ENCODE data around the gene HIGD1A. TPM values are rescaled to one million over a fixed set of nuclear protein-coding genes. Genes with fewer than 3 reads are reported as not detected.
A peak's percentile ranks its signal among the peaks of the same experiment; 100 is the strongest.

Gene HIGD1A
- total RNA-seq, 4 donors from 2014 or later: 45.1 to 123 (median 114) TPM

DNA sequence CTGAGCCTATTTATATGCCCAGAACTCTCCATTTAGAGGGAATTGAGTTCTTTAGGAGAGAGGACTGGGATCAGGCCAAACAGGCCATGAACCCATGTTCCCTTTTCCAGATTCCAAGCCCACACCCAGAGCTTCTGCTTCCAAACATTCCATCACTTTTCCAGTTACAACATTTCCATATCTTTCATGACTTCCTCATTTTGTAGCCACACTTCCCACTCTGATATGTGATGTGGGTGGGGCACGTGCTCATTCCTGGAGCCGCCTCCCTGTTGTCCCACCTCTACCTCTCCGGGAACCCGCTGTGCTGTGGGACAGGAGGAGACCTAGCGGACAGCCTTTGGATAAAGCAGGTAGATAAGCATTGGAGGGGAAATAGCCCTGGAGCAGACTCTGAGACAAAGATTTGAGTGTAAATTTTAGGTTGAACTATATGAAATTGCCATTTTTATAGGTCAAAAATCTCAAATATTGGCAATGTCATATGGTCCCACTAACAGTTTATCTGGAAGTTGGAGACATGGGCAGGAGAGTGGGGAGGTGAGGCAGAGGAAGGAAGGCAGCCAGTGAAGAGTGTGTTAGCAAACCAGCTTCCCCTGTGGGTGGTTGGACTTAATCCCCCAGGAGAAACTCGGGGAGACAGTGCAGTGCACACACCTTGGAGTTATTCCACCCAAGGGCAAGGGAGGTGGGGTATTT lies 39.6 kb upstream of the HIGD1A start:
- intact Hi-C loops (cut with DNase I; ENCODE audit: low total_unique reads): no loop called here
- H3K4me3 ChIP-seq (ENCODE audit: low read depth, poor library complexity, severe bottlenecking): no peak overlapping the region
- 60 to 65% methylated on average over 6 of the region's 6 CpGs for WGBS, 2 donors
- peak in 1 of 2 donors; percentile 87 for DNase-seq (ENCODE audit: low spot score in 2 of 2)
- TF ChIP-seq, protein P1, sequence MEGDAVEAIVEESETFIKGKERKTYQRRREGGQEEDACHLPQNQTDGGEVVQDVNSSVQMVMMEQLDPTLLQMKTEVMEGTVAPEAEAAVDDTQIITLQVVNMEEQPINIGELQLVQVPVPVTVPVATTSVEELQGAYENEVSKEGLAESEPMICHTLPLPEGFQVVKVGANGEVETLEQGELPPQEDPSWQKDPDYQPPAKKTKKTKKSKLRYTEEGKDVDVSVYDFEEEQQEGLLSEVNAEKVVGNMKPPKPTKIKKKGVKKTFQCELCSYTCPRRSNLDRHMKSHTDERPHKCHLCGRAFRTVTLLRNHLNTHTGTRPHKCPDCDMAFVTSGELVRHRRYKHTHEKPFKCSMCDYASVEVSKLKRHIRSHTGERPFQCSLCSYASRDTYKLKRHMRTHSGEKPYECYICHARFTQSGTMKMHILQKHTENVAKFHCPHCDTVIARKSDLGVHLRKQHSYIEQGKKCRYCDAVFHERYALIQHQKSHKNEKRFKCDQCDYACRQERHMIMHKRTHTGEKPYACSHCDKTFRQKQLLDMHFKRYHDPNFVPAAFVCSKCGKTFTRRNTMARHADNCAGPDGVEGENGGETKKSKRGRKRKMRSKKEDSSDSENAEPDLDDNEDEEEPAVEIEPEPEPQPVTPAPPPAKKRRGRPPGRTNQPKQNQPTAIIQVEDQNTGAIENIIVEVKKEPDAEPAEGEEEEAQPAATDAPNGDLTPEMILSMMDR (IDR thresholded peaks at IDR 0.05): no peak
- no peak for TF ChIP-seq POLR2A (IDR thresholded peaks at IDR 0.05)

DNA sequence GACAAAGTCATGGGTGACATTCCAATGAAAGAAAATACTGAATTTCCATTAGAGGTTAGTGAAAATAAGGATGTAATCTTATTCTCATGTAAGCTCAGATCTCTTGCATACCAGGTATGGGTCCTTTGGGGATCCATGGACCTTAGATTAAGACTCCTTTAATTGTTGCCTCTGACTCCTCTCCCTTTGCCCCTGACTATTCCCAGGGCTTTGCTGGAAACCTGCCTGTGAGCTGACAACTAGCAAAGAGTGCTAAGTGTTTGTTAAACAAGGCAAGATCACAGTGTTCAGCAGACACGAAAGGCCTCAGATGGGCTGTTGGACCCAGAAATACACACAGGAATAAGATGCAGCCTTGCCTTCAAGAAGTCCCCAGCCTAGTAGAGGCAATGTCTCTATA lies 37.0 kb upstream of the HIGD1A start:
- TF ChIP-seq, protein P1 (IDR thresholded peaks at IDR 0.05): no peak
- TF ChIP-seq POLR2A (IDR thresholded peaks at IDR 0.05): no peak
- 75 to 93% methylated on average over 1 of the region's 1 CpG for WGBS, 2 donors
- no peak overlapping the region for H3K4me3 ChIP-seq (ENCODE audit: low read depth, poor library complexity, severe bottlenecking)
- intact Hi-C loops (cut with DNase I; ENCODE audit: low total_unique reads): no loop called here
- DNase-seq (ENCODE audit: low spot score in 2 of 2): no peak

GRCh38 chr3:42839616-42840015 lies 35.3 kb upstream of the HIGD1A start:
- no peak for DNase-seq (ENCODE audit: low spot score in 2 of 2)
- TF ChIP-seq, protein P1 (IDR thresholded peaks at IDR 0.05): peak in 1 of 3 donors; percentile 47
- TF ChIP-seq POLR2A (IDR thresholded peaks at IDR 0.05): no peak
- H3K4me3 ChIP-seq (ENCODE audit: low read depth, poor library complexity, severe bottlenecking): no peak overlapping the region
- intact Hi-C loops (cut with DNase I; ENCODE audit: low total_unique reads): loop anchor here (10.0 kb wide), 1 partner anchor 65 kb away; the partner anchor contains the start of gene CCDC13
- WGBS, 2 donors: 28 to 29% methylated on average over 7 of the region's 7 CpGs

DNA sequence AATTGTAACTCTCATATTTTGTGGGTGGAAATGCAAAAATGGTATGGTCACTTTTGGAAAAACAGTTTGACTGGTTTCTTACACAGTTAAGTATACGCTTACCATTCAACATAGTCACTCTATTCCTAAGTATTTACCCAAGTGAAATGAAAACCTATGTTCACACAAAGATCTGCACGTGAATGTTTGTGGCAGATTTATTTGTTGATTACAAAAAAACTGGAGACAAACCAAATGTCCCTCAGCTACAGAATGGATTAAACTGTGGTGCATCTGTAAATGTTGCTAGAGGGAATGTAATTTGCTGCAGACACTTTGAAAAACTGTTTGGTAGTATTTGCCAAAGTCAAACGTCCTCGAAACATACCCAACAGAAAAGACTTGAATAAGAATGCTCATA lies 34.3 kb upstream of the HIGD1A start:
- DNase-seq (ENCODE audit: low spot score in 2 of 2): no peak
- TF ChIP-seq, protein P1 (IDR thresholded peaks at IDR 0.05): no peak
- TF ChIP-seq POLR2A (IDR thresholded peaks at IDR 0.05): no peak
- 63 to 69% methylated on average over 4 of the region's 4 CpGs for WGBS, 2 donors
- intact Hi-C loops (cut with DNase I; ENCODE audit: low total_unique reads): loop anchor here (10.0 kb wide), 1 partner anchor 64 kb away; the partner anchor contains the start of gene CCDC13
- H3K4me3 ChIP-seq (ENCODE audit: low read depth, poor library complexity, severe bottlenecking): no peak overlapping the region

DNA sequence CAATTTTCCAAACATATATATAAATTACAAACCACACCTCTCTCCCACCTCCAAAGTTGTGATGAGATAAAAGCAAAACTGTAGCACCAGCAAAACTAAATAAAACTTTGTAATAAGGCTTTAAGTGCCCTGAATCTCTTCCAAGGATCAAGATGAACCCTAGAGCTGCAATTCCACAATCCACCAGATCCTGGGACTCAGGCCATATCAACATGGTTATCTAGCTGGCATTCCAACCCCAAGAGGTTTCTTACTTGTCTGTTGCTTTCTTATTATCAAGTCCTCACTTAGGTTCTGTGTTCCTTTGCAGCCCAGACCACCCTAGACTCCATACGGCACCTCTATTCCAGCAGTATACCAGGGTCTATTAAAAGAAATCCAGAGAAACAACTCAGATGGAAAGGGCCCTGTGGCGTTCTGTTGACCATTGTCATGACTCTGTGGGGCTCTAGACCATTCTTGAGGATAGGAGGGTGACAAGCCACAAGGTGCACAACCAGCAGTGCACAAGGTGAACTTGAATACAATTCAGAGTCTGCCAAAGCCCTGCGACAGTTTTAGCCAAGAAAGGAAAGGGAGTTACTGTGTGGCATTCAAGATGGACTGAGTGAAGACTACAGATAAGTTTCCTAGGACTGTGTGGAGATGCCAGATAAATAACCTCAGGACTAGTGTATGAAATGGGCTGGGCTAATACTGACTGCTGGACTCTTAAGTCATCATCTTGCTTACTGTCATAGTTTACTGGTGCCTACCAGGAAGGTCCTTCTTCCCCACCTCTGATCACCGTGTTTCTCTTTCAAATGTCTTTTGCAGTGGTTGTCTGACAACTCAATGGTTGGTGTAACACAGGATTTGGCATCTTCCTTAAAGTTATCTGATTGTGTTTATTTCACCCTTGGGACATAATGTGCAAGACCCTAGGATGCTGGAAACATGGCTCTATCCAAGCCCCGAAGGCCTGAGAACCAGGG lies 32.1 kb upstream of the HIGD1A start:
- no peak for DNase-seq (ENCODE audit: low spot score in 2 of 2)
- intact Hi-C loops (cut with DNase I; ENCODE audit: low total_unique reads): loop anchor here (10.0 kb wide), 1 partner anchor 62 kb away; the partner anchor contains the start of gene CCDC13
- TF ChIP-seq, protein P1 (IDR thresholded peaks at IDR 0.05): no peak
- no peak for TF ChIP-seq POLR2A (IDR thresholded peaks at IDR 0.05)
- 90 to 93% methylated on average over 5 of the region's 5 CpGs for WGBS, 2 donors
- no peak overlapping the region for H3K4me3 ChIP-seq (ENCODE audit: low read depth, poor library complexity, severe bottlenecking)

All from lower leg skin (tissue), 4 donors.